GM19328 (cell line): ENCODE data around the gene GGCX.
A peak's percentile ranks its signal among the peaks of the same experiment; 100 is the strongest.
"Not testable (repeated sequence)": the region's sequence is repeated elsewhere in the genome, so short reads cannot be mapped to it uniquely, and the experiment has no call there.

Experiments used
- ATAC-seq: cut with Tn5 transposase; IDR thresholded peaks from one replicate; pipeline ENCODE4 v1.9.1; 2021; ENCODE audit warnings: mild to moderate bottlenecking, moderate library complexity; ENCODE audit not compliant: unreplicated experiment

Gene GGCX

GRCh38 chr2:85594715-85595300 lies 33.5 kb upstream of the GGCX start:
- ATAC-seq, result no peak

- ATAC-seq, result no peak
These were observed 31.7 kb upstream of the GGCX start for GRCh38 chr2:85593023-85593422.

GRCh38 chr2:85592299-85592698 lies 31.0 kb upstream of the GGCX start:
- ATAC-seq, result not testable (repeated sequence)

GRCh38 chr2:85591563-85591962 lies 30.3 kb upstream of the GGCX start:
- ATAC-seq, result no peak

GRCh38 chr2:85590950-85591349 lies 29.7 kb upstream of the GGCX start:
- ATAC-seq, result no peak

- ATAC-seq, result no peak
These were observed 28.9 kb upstream of the GGCX start for GRCh38 chr2:85589982-85590791.

- ATAC-seq, result no peak
These were observed 27.9 kb upstream of the GGCX start for GRCh38 chr2:85589181-85589580.

- no peak for ATAC-seq
These were observed 27.4 kb upstream of the GGCX start for GRCh38 chr2:85588645-85589044.

- no peak for ATAC-seq
These were observed 26.9 kb upstream of the GGCX start for GRCh38 chr2:85588236-85588635.

GRCh38 chr2:85585781-85586105 lies 24.4 kb upstream of the GGCX start:
- no peak for ATAC-seq

GRCh38 chr2:85584857-85585780 lies 23.8 kb upstream of the GGCX start:
- ATAC-seq, result no peak

GRCh38 chr2:85584354-85584856 lies 23.1 kb upstream of the GGCX start, which contains the start of gene VAMP5:
VAMP5 (plus strand) TSS chr2:85584431; CDS start chr2:85584491, 60 bp downstream.
- ATAC-seq, result no peak

- ATAC-seq, result no peak
These were observed 22.5 kb upstream of the GGCX start for GRCh38 chr2:85583667-85584353.

- no peak for ATAC-seq
These were observed 21.2 kb upstream of the GGCX start for GRCh38 chr2:85582492-85582891.

- no peak for ATAC-seq
These were observed 18.9 kb upstream of the GGCX start for GRCh38 chr2:85580206-85580605.

GRCh38 chr2:85579266-85579935 lies 18.1 kb upstream of the GGCX start:
- ATAC-seq, result no peak

- ATAC-seq, result peak; percentile 32
These were observed 17.2 kb upstream of the GGCX start for GRCh38 chr2:85578243-85579180.

GRCh38 chr2:85577386-85578242 lies 16.3 kb upstream of the GGCX start, which contains the start of gene VAMP8:
VAMP8 (plus strand) TSS chr2:85577586; CDS start chr2:85577647, 61 bp downstream.
- ATAC-seq, result peak; percentile 55
